ENCODE results near the gene SMOC2.
"Not testable (repeated sequence)": the region's sequence is repeated elsewhere in the genome, so short reads cannot be mapped to it uniquely, and the experiment has no call there.

SMOC2 gene

GRCh38 chr6:168538188-168538891 is 97.4 kb downstream of the SMOC2 start:
- not testable (repeated sequence) for DNase-seq (ENCODE audit: low read depth)

GRCh38 chr6:168538892-168539811 is 98.2 kb downstream of the SMOC2 start:
- no peak for DNase-seq (ENCODE audit: low read depth)

GRCh38 chr6:168540713-168541291 is 99.8 kb downstream of the SMOC2 start:
- no peak for DNase-seq (ENCODE audit: low read depth)

GRCh38 chr6:168541307-168541706 is 100.3 kb downstream of the SMOC2 start:
- no peak for DNase-seq (ENCODE audit: low read depth)

- no peak for DNase-seq (ENCODE audit: low read depth)
Observed at GRCh38 chr6:168542301-168542700, 101.3 kb downstream of the SMOC2 start.

GRCh38 chr6:168545428-168545827 is 104.4 kb downstream of the SMOC2 start:
- no peak for DNase-seq (ENCODE audit: low read depth)

GRCh38 chr6:168546151-168546550 is 105.2 kb downstream of the SMOC2 start:
- DNase-seq (ENCODE audit: low read depth), result no peak

- no peak for DNase-seq (ENCODE audit: low read depth)
Observed at GRCh38 chr6:168546730-168547129, 105.7 kb downstream of the SMOC2 start.

GRCh38 chr6:168550326-168550725 is 109.3 kb downstream of the SMOC2 start:
- DNase-seq (ENCODE audit: low read depth), result no peak

GRCh38 chr6:168554472-168554871 is 113.5 kb downstream of the SMOC2 start:
- no peak for DNase-seq (ENCODE audit: low read depth)

- DNase-seq (ENCODE audit: low read depth), result no peak
Observed at GRCh38 chr6:168554898-168555617, 114.1 kb downstream of the SMOC2 start.

- DNase-seq (ENCODE audit: low read depth), result no peak
Observed at GRCh38 chr6:168555618-168556273, 114.8 kb downstream of the SMOC2 start.

GRCh38 chr6:168557512-168557911 is 116.5 kb downstream of the SMOC2 start:
- no peak for DNase-seq (ENCODE audit: low read depth)

GRCh38 chr6:168558686-168559085 is 117.7 kb downstream of the SMOC2 start:
- DNase-seq (ENCODE audit: low read depth), result no peak

GRCh38 chr6:168559574-168560098 is 118.7 kb downstream of the SMOC2 start:
- DNase-seq (ENCODE audit: low read depth), result no peak

- DNase-seq (ENCODE audit: low read depth), result no peak
Observed at GRCh38 chr6:168560126-168560525, 119.1 kb downstream of the SMOC2 start.

GRCh38 chr6:168562576-168563151 is 121.7 kb downstream of the SMOC2 start:
- no peak for DNase-seq (ENCODE audit: low read depth)

GRCh38 chr6:168563656-168564055 is 122.7 kb downstream of the SMOC2 start:
- DNase-seq (ENCODE audit: low read depth), result no peak

GRCh38 chr6:168565112-168565511 is 124.1 kb downstream of the SMOC2 start:
- no peak for DNase-seq (ENCODE audit: low read depth)

GRCh38 chr6:168570211-168570610 is 129.2 kb downstream of the SMOC2 start:
- DNase-seq (ENCODE audit: low read depth), result no peak

- no peak for DNase-seq (ENCODE audit: low read depth)
Observed at GRCh38 chr6:168571268-168571667, 130.3 kb downstream of the SMOC2 start.
